ENCODE measurements around the gene QKI.
A peak's percentile ranks its signal among the peaks of the same experiment; 100 is the strongest.

The QKI gene

GRCh38 chr6:163417595-163417994 lies 3.1 kb downstream of the QKI start:
- H3K27ac ChIP-seq (ENCODE audit: low read length), result no peak overlapping the region
- no peaks in the 10 kb centered on the region for H3K36me3 ChIP-seq (replicated peaks; ENCODE audit: insufficient read depth, low read length)
- no peaks in the 10 kb centered on the region for H3K27me3 ChIP-seq (replicated peaks; ENCODE audit: insufficient read depth, low read length)
- no peaks in the 10 kb centered on the region for H3K4me1 ChIP-seq (ENCODE audit: low read length)
- H3K9me3 ChIP-seq (replicated peaks; ENCODE audit: insufficient read depth, low read length), result no peaks in the 10 kb centered on the region
- DNase-seq, result no peak
- H4K20me1 ChIP-seq (ENCODE audit: insufficient read depth, low read length), result peaks cover 12% of the 10 kb centered on the region
- H3K79me2 ChIP-seq (ENCODE audit: low read length), result peaks cover 68% of the 10 kb centered on the region
- peaks cover 7% of the 10 kb centered on the region for H3F3A ChIP-seq (ENCODE audit: insufficient read depth, low read length)
- no peak overlapping the region for H2AFZ ChIP-seq (ENCODE audit: low read length)
- no peak overlapping the region; the same call in 1 of the 2 replicates for H3K4me3 ChIP-seq (ENCODE audit: low read length)
- no peak for TF ChIP-seq EZH2phosphoT487 (IDR thresholded peaks at IDR 0.05; ENCODE audit: low read length)
- no peak for TF ChIP-seq EZH2 (optimal IDR thresholded peaks at IDR 0.05; ENCODE audit: low read depth, low read length)
- TF ChIP-seq CTCF (IDR thresholded peaks at IDR 0.05; ENCODE audit: low read length), result no peak
- no peaks in the 10 kb centered on the region for H3K9me2 ChIP-seq (replicated peaks; ENCODE audit: insufficient read depth, low read length)
- peak overlapping the region; percentile 48; the same call in 1 of the 2 replicates for H3K4me2 ChIP-seq (ENCODE audit: low read depth, low read length)
- no peak overlapping the region for H3K9ac ChIP-seq (ENCODE audit: low read length)

DNA sequence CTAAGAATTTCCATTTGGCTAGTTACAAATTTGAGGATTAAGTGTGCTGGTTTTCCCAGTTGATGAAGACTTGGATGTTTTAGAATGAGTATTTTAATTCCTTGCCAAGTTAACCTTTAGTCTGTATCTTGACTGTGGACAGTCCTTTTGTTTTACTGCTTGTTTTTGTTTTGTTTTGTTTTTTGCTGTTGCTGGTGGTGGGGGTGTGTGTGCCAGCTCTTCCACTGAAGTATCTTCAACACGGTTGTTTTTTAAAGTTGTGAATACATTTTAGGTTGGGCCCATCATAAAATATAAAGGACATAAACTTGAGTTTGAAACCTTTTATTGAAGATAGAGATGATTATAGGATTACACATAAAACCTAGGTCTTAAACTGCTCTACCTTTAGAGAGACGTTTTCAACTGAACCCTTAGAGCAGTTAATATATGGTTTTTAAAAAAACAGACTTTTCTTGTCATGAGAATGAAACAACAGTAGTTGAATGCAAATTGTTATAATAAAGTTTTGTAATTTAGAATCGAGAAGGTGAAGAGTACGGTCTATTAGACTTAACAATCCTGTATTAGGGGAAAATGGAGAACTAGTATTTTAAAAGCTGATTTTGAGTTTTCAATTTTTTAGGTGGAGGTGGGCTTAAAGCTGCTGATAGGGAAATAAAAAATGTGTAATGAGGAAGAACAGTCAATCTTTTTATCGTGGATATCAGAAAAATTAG lies 4.0 kb downstream of the QKI start:
- no peak for DNase-seq
- no peak overlapping the region for H3K4me3 ChIP-seq (ENCODE audit: low read length)

DNA sequence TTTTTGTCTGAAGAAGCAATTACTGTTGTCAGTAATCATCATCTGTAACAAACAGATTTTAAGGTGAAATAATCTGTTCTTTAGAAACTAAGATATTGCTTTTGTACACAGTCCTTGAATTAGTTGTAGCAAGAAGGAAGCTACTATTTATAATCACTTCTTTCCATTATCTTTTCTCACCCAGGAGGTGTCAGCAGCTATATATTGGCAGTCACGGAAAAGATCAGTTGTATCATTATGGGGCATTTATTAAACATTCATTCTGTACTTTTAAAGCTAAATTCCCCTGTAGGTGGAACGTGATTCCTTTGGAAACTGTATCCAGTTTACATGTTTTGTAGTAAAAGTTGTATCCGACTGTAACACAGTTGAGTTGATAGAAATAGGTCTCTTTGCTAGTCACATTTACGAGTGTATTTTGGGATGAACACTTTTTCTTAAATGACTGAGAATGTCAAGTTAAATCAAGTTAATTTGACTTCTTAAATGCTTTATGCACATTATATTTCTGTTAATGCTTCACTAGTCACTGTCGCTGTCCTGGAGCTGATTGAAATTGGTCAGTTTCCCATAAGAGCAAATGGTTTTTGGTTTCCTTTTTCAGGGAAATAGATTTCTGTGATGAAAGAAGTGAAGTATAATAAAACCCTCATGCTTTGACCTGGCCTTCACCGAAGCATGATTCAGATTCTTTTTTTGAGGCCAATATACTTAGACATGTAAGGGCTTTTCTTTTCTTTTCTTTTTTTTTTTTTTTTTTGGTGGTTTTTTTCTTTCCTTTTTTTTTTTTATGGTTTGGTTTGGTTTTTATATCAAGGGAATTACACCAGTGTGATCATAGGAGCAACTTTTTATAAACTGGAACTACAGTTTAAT lies 5.1 kb downstream of the QKI start:
- no peaks in the 10 kb centered on the region for H3K27me3 ChIP-seq (replicated peaks; ENCODE audit: insufficient read depth, low read length)
- no peak for TF ChIP-seq EZH2phosphoT487 (IDR thresholded peaks at IDR 0.05; ENCODE audit: low read length)
- TF ChIP-seq CTCF (IDR thresholded peaks at IDR 0.05; ENCODE audit: low read length), result no peak
- TF ChIP-seq EZH2 (optimal IDR thresholded peaks at IDR 0.05; ENCODE audit: low read depth, low read length), result no peak
- H3K4me2 ChIP-seq (ENCODE audit: low read depth, low read length), result no peak overlapping the region
- no peak overlapping the region for H3K27ac ChIP-seq (ENCODE audit: low read length)
- H3K4me1 ChIP-seq (ENCODE audit: low read length), result no peaks in the 10 kb centered on the region
- peaks cover 7% of the 10 kb centered on the region for H3F3A ChIP-seq (ENCODE audit: insufficient read depth, low read length)
- no peaks in the 10 kb centered on the region for H3K36me3 ChIP-seq (replicated peaks; ENCODE audit: insufficient read depth, low read length)
- no peak overlapping the region for H2AFZ ChIP-seq (ENCODE audit: low read length)
- no peak overlapping the region for H3K4me3 ChIP-seq (ENCODE audit: low read length)
- peaks cover 89% of the 10 kb centered on the region for H3K79me2 ChIP-seq (ENCODE audit: low read length)
- no peak overlapping the region for H3K9ac ChIP-seq (ENCODE audit: low read length)
- peaks cover 12% of the 10 kb centered on the region for H4K20me1 ChIP-seq (ENCODE audit: insufficient read depth, low read length)
- no peak for DNase-seq
- no peaks in the 10 kb centered on the region for H3K9me3 ChIP-seq (replicated peaks; ENCODE audit: insufficient read depth, low read length)
- no peaks in the 10 kb centered on the region for H3K9me2 ChIP-seq (replicated peaks; ENCODE audit: insufficient read depth, low read length)

More for the DNA sequence above, 4.0 kb downstream of the QKI start:
- TF ChIP-seq CTCF (IDR thresholded peaks at IDR 0.05; ENCODE audit: low read length) (no peak), EZH2 (optimal IDR thresholded peaks at IDR 0.05; ENCODE audit: low read depth, low read length) (no peak), EZH2phosphoT487 (IDR thresholded peaks at IDR 0.05; ENCODE audit: low read length) (no peak)
- peaks cover 7% of the 10 kb centered on the region for H3F3A ChIP-seq (ENCODE audit: insufficient read depth, low read length)
- H3K4me2 ChIP-seq (ENCODE audit: low read depth, low read length), result no peak overlapping the region
- no peaks in the 10 kb centered on the region for H3K36me3 ChIP-seq (replicated peaks; ENCODE audit: insufficient read depth, low read length)
- H3K9ac ChIP-seq (ENCODE audit: low read length), result no peak overlapping the region
- no peaks in the 10 kb centered on the region for H3K27me3 ChIP-seq (replicated peaks; ENCODE audit: insufficient read depth, low read length)
- H4K20me1 ChIP-seq (ENCODE audit: insufficient read depth, low read length), result peaks cover 12% of the 10 kb centered on the region
- H2AFZ ChIP-seq (ENCODE audit: low read length), result no peak overlapping the region
- H3K9me3 ChIP-seq (replicated peaks; ENCODE audit: insufficient read depth, low read length), result no peaks in the 10 kb centered on the region
- H3K9me2 ChIP-seq (replicated peaks; ENCODE audit: insufficient read depth, low read length), result no peaks in the 10 kb centered on the region
- H3K79me2 ChIP-seq (ENCODE audit: low read length), result peaks cover 77% of the 10 kb centered on the region
- no peak overlapping the region for H3K27ac ChIP-seq (ENCODE audit: low read length)
- no peaks in the 10 kb centered on the region for H3K4me1 ChIP-seq (ENCODE audit: low read length)

Data from MM.1S (cell line).